Measurements from ENCODE around the gene CNR2. TPM values are rescaled to one million over a fixed set of nuclear protein-coding genes. Genes with fewer than 3 reads are reported as not detected.

The CNR2 gene
- total RNA-seq, 2 experiments from 2014 or later, result 0.25 TPM

GRCh38 chr1:23930861-23931490, 17.8 kb upstream of the CNR2 start:
- DNase-seq (no peak), ATAC-seq (no peak)
- TF ChIP-seq CTCF (IDR thresholded peaks at IDR 0.05), result no peak
- no peaks in the 10 kb centered on the region for H3K4me1 Mint-ChIP-seq (ENCODE audit: low read depth)
- no peaks in the 10 kb centered on the region for H3K9me3 Mint-ChIP-seq
- H3K36me3 Mint-ChIP-seq (ENCODE audit: low read depth), result no peaks in the 10 kb centered on the region
- intact Hi-C loops (cut with micrococcal nuclease), result no loop called here
- H3K27ac Mint-ChIP-seq, result no peak overlapping the region
- ChIA-PET CTCF (interaction anchor here (0.6 to 2.3 kb wide), 6 partner anchors 14 to 159 kb away, joined by 3 to 10 read pairs (median 6); no protein-coding TSS in a partner anchor), POLR2A (interaction anchor here (0.6 to 1.4 kb wide), 2 partner anchors 14 to 29 kb away, joined by 3 read pairs; no protein-coding TSS in a partner anchor)
- no peaks in the 10 kb centered on the region for H3K27me3 Mint-ChIP-seq
- no peak overlapping the region for H3K4me3 Mint-ChIP-seq

DNA sequence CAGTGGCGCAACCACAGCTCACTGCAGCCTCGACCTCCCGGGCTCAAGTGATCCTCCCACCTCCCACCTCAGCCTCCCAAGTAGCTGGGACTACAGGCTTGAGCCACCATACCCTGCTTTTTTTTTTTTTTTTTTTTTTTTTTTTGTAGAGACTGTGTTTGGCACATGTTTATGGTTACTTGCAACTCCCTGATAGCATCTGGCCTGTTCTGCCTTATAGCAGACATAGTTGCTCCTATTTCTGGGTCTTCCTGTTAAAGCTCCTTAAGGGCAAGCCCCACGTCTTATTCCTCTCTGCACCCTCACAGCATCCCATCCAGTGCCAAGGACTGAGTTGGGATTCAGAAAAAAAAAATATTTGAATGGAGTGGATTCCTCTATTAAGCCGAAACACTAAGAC, 17.1 kb upstream of the CNR2 start:
- no peak overlapping the region for H3K4me3 Mint-ChIP-seq
- no peak overlapping the region for H3K27ac Mint-ChIP-seq
- H3K4me1 Mint-ChIP-seq (ENCODE audit: low read depth), result no peaks in the 10 kb centered on the region
- no peaks in the 10 kb centered on the region for H3K27me3 Mint-ChIP-seq
- no peaks in the 10 kb centered on the region for H3K36me3 Mint-ChIP-seq (ENCODE audit: low read depth)
- H3K9me3 Mint-ChIP-seq, result no peaks in the 10 kb centered on the region
- no peak for TF ChIP-seq CTCF (IDR thresholded peaks at IDR 0.05)
- no peak for DNase-seq
- intact Hi-C loops (cut with micrococcal nuclease), result no loop called here
- ATAC-seq, result no peak
- CTCF ChIA-PET, result interaction anchor here (1.9 to 2.3 kb wide), 3 partner anchors 19 to 159 kb away, joined by 7 to 10 read pairs (median 10); no protein-coding TSS in a partner anchor
- POLR2A ChIA-PET, result interaction anchor here (0.6 kb wide), 1 partner anchor 15 kb away, joined by 3 read pairs; no protein-coding TSS in a partner anchor

GRCh38 chr1:23928789-23929188, 15.6 kb upstream of the CNR2 start:
- ATAC-seq, result no peak
- no peaks in the 10 kb centered on the region for H3K27me3 Mint-ChIP-seq
- POLR2A ChIA-PET, result interaction anchor here (0.6 kb wide), 1 partner anchor 28 kb away, joined by 3 read pairs; no protein-coding TSS in a partner anchor
- CTCF ChIA-PET, result interaction anchor here (1.0 kb wide), 1 partner anchor 12 kb away, joined by 4 read pairs; no protein-coding TSS in a partner anchor
- no peaks in the 10 kb centered on the region for H3K9me3 Mint-ChIP-seq
- no peak for TF ChIP-seq CTCF (IDR thresholded peaks at IDR 0.05)
- H3K4me3 Mint-ChIP-seq, result no peak overlapping the region
- intact Hi-C loops (cut with micrococcal nuclease), result no loop called here
- no peaks in the 10 kb centered on the region for H3K4me1 Mint-ChIP-seq (ENCODE audit: low read depth)
- DNase-seq, result no peak
- H3K36me3 Mint-ChIP-seq (ENCODE audit: low read depth), result no peaks in the 10 kb centered on the region
- H3K27ac Mint-ChIP-seq, result no peak overlapping the region

GRCh38 chr1:23927097-23927496, 13.9 kb upstream of the CNR2 start:
- Mint-ChIP-seq H3K36me3 (ENCODE audit: low read depth) (no peaks in the 10 kb centered on the region), H3K4me1 (ENCODE audit: low read depth) (no peaks in the 10 kb centered on the region), H3K9me3 (no peaks in the 10 kb centered on the region), H3K27ac (no peak overlapping the region), H3K27me3 (no peaks in the 10 kb centered on the region), H3K4me3 (no peak overlapping the region)
- no peak for DNase-seq
- no peak for TF ChIP-seq CTCF (IDR thresholded peaks at IDR 0.05)
- ChIA-PET POLR2A (interaction anchor here (0.6 kb wide), 1 partner anchor 63 kb away, joined by 3 read pairs; no protein-coding TSS in a partner anchor), CTCF (no interaction called here)
- intact Hi-C loops (cut with micrococcal nuclease), result no loop called here
- no peak for ATAC-seq

DNA sequence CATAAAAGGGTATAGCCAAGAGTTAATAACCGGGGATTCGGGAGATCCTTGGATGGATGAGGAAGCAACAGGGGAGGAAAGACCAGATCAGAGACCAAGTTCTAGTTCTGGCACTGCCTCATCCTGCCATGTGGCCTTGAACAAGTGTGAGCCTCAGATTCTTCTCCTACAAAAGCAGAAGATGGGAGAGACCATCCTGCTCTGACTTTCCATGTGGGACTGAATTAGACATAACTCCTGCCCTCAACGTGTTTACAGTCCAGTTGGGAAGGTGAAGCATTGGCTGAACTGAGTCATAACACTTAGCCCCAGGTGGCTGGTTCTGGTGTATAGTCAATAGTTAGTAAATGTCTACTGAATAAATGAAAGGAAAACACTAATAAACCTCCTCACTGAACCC, 12.1 kb upstream of the CNR2 start:
- intact Hi-C loops (cut with micrococcal nuclease), result no loop called here
- CTCF ChIA-PET, result interaction anchor here (1.0 kb wide), 1 partner anchor 8 kb away, joined by 5 read pairs; no protein-coding TSS in a partner anchor
- H3K4me1 Mint-ChIP-seq (ENCODE audit: low read depth), result no peaks in the 10 kb centered on the region
- ATAC-seq, result no peak
- H3K36me3 Mint-ChIP-seq (ENCODE audit: low read depth), result no peaks in the 10 kb centered on the region
- no peak overlapping the region for H3K4me3 Mint-ChIP-seq
- no peak for DNase-seq
- no peaks in the 10 kb centered on the region for H3K9me3 Mint-ChIP-seq
- POLR2A ChIA-PET, result no interaction called here
- no peaks in the 10 kb centered on the region for H3K27me3 Mint-ChIP-seq
- no peak for TF ChIP-seq CTCF (IDR thresholded peaks at IDR 0.05)
- no peak overlapping the region for H3K27ac Mint-ChIP-seq

All from activated CD8-positive, alpha-beta T cell treated with anti-CD3 and anti-CD28 coated beads for 36 hours (primary cell).